Sigmoid colon (tissue), 4 donors: ENCODE measurements around the gene IGFL4.

Experiments
- CTCF ChIP-seq, 4 experiments: fragments of 450-650 bp in 3 of 4; fragments of 200-600 bp in 1 of 4; IDR thresholded peaks; one replicate each; pipeline ENCODE4 v1.5.1; 2016 to 2019; ENCODE audit warnings: antibody characterized with exemption in 4 of 4, mild to moderate bottlenecking in 3 of 4, moderate library complexity in 2 of 4
- EP300 ChIP-seq, 4 donors: sonication (generic); formaldehyde crosslinking; IDR thresholded peaks; one replicate each; pipeline ENCODE4 v1.6.1; 2017; ENCODE audit warnings: antibody characterized with exemption in 4 of 4
- POLR2A ChIP-seq, 2 donors: fragments of 450-650 bp; IDR thresholded peaks; one replicate each; pipeline ENCODE4 v1.6.1; 2016; ENCODE audit warnings: antibody characterized with exemption in 2 of 2, mild to moderate bottlenecking in 2 of 2, moderate library complexity in 2 of 2

DNA sequence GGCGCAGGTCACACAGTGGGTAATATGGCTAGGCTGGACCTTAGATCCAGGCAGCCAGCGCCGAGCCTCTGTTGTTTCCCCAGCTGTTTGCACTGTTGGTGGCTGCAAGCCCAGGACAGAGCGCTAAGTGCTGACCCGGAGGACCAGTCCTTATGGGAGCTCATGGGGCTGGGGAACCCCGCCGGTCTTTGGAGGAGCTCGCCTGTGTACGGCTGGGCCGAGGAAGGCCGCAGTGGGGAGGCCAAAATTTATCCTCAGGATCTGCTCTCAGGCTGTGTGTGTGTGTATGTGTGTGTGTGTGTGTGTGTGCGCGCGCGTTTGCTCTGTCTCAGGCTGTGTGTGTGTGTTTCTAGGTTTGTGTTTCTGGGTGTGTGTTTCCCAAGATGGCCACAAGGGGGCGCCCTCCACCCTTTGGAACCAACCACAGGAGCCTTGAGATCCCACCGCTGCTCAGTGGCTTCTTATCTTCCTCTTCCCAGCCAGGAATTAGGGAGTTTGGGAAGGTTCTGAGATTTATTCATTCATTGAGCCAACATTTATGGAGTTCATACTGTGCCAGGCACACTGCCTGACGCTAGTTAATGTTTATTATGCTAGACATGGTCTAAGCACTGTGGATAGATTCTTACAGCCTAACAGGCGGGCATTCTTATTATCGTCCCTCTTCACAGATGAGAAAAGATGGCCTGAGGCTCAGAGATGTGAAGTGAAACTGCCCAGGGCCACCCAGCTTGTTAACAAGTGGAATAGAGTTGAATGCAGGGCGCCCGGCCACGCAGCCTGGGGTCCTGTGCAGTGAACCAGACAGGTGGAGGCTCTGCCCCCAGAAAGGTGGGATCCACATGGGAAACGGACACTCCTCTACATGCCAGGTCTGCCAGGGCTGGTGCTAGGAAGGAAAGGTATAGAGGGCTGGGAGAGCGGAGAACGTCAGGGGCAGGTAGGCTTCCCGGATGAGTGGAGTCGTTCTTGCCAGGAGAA is 31.0 kb downstream of the IGFL4 start:
- peak; percentile 59 to 92 (median 63) for TF ChIP-seq CTCF (IDR thresholded peaks at IDR 0.05)
- TF ChIP-seq POLR2A (IDR thresholded peaks at IDR 0.05): no peak
- TF ChIP-seq EP300 (IDR thresholded peaks at IDR 0.05): no peak
